ENCODE results near the gene C16orf92.

DNA sequence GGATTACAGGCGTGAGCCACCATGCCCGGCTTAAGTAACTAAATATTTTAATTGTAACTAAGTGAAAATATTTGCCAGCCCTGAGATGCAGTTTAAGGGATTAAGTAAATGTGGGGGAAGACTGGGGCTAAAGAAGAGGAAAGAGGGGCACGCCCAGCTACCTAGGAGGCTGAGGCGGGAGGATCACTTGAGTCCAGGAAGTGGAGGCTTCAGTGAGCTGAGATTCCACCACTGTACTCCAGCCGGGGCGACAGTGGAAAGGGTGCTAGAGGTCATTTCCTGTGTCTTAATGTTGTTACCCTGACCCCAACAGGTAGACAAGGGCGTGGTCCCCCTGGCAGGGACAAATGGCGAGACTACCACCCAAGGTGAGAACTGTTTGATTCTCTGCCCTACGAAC lies 45.3 kb downstream of the C16orf92 start:
- TF ChIP-seq, protein P1, sequence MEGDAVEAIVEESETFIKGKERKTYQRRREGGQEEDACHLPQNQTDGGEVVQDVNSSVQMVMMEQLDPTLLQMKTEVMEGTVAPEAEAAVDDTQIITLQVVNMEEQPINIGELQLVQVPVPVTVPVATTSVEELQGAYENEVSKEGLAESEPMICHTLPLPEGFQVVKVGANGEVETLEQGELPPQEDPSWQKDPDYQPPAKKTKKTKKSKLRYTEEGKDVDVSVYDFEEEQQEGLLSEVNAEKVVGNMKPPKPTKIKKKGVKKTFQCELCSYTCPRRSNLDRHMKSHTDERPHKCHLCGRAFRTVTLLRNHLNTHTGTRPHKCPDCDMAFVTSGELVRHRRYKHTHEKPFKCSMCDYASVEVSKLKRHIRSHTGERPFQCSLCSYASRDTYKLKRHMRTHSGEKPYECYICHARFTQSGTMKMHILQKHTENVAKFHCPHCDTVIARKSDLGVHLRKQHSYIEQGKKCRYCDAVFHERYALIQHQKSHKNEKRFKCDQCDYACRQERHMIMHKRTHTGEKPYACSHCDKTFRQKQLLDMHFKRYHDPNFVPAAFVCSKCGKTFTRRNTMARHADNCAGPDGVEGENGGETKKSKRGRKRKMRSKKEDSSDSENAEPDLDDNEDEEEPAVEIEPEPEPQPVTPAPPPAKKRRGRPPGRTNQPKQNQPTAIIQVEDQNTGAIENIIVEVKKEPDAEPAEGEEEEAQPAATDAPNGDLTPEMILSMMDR (conservative IDR thresholded peaks at IDR 0.05; ENCODE audit: low read length) = no peak
- TF ChIP-seq EZH2phosphoT487 (IDR thresholded peaks at IDR 0.05; ENCODE audit: borderline replicate concordance) = no peak

Measured in Loucy (cell line).